ENCODE data around the gene MAOB.

- no peak for TF ChIP-seq BHLHE40 (IDR thresholded peaks at IDR 0.05; ENCODE audit: borderline replicate concordance)
- TF ChIP-seq LEF1 (IDR thresholded peaks at IDR 0.05; ENCODE audit: borderline replicate concordance), result no peak
- TF ChIP-seq ZNF384 (IDR thresholded peaks at IDR 0.05), result no peak
- no peak for TF ChIP-seq HDGF (IDR thresholded peaks at IDR 0.05; ENCODE audit: borderline replicate concordance)
- no peak for TF ChIP-seq FOXM1 (IDR thresholded peaks at IDR 0.05; ENCODE audit: borderline replicate concordance)
- TF ChIP-seq FOXK2 (IDR thresholded peaks at IDR 0.05), result no peak
- no peak for TF ChIP-seq SP1 (IDR thresholded peaks at IDR 0.05)
Measured at GRCh38 chrX:43845776-43846175, 36.5 kb downstream of the MAOB start.
